ENCODE data around the gene CCDC88C.

CCDC88C gene

GRCh38 chr14:91289464-91289863, 128.2 kb downstream of the CCDC88C start:
- ChIA-PET POLR2A (no interaction called here), CTCF (interaction anchor here (0.7 to 20.6 kb wide), 4 partner anchors 25 to 387 kb away, joined by 3 to 824 read pairs (median 8); no protein-coding TSS in a partner anchor)
- no peak for DNase-seq (ENCODE audit: low read depth, low spot score)
- TF ChIP-seq CTCF (IDR thresholded peaks at IDR 0.05; ENCODE audit: insufficient read depth, low read length, missing control alignments), result no peak
- no peak overlapping the region for H3K4me3 ChIP-seq (ENCODE audit: low read depth, low read length)

- TF ChIP-seq CTCF (IDR thresholded peaks at IDR 0.05; ENCODE audit: insufficient read depth, low read length, missing control alignments), result no peak
- CTCF ChIA-PET, result interaction anchor here (1.0 to 20.6 kb wide), 5 partner anchors 9 to 387 kb away, joined by 3 to 824 read pairs (median 17); no protein-coding TSS in a partner anchor
- no peak overlapping the region for H3K4me3 ChIP-seq (ENCODE audit: low read depth, low read length)
- POLR2A ChIA-PET, result no interaction called here
- DNase-seq (ENCODE audit: low read depth, low spot score), result no peak
Measured at GRCh38 chr14:91288876-91289275, 128.7 kb downstream of the CCDC88C start.

- no peak overlapping the region for H3K4me3 ChIP-seq (ENCODE audit: low read depth, low read length)
- CTCF ChIA-PET, result interaction anchor here (0.6 to 20.6 kb wide), 27 partner anchors 9 to 618 kb away, joined by 3 to 824 read pairs (median 4); no protein-coding TSS in a partner anchor
- POLR2A ChIA-PET, result no interaction called here
- peak; percentile 78 for TF ChIP-seq CTCF (IDR thresholded peaks at IDR 0.05; ENCODE audit: insufficient read depth, low read length, missing control alignments)
- no peak for DNase-seq (ENCODE audit: low read depth, low spot score)
Measured at GRCh38 chr14:91286530-91286937, 131.1 kb downstream of the CCDC88C start.

- H3K4me3 ChIP-seq (ENCODE audit: low read depth, low read length), result no peak overlapping the region
- CTCF ChIA-PET, result interaction anchor here (0.6 to 20.6 kb wide), 20 partner anchors 7 to 385 kb away, joined by 3 to 824 read pairs (median 5); no protein-coding TSS in a partner anchor
- POLR2A ChIA-PET, result no interaction called here
- DNase-seq (ENCODE audit: low read depth, low spot score), result no peak
- no peak for TF ChIP-seq CTCF (IDR thresholded peaks at IDR 0.05; ENCODE audit: insufficient read depth, low read length, missing control alignments)
Measured at GRCh38 chr14:91284791-91285548, 132.7 kb downstream of the CCDC88C start.

GRCh38 chr14:91284146-91284790, 133.4 kb downstream of the CCDC88C start:
- ChIA-PET POLR2A (interaction anchor here (0.9 kb wide), 1 partner anchor 41 kb away, joined by 4 read pairs; no protein-coding TSS in a partner anchor), CTCF (interaction anchor here (1.0 to 20.6 kb wide), 9 partner anchors 20 to 382 kb away, joined by 3 to 824 read pairs (median 6); no protein-coding TSS in a partner anchor)
- TF ChIP-seq CTCF (IDR thresholded peaks at IDR 0.05; ENCODE audit: insufficient read depth, low read length, missing control alignments), result no peak
- DNase-seq (ENCODE audit: low read depth, low spot score), result peak; percentile 47
- H3K4me3 ChIP-seq (ENCODE audit: low read depth, low read length), result no peak overlapping the region

- H3K4me3 ChIP-seq (ENCODE audit: low read depth, low read length), result no peak overlapping the region
- TF ChIP-seq CTCF (IDR thresholded peaks at IDR 0.05; ENCODE audit: insufficient read depth, low read length, missing control alignments), result no peak
- CTCF ChIA-PET, result interaction anchor here (1.0 to 20.6 kb wide), 6 partner anchors 20 to 381 kb away, joined by 3 to 824 read pairs (median 26); no protein-coding TSS in a partner anchor
- POLR2A ChIA-PET, result interaction anchor here (0.9 kb wide), 1 partner anchor 40 kb away, joined by 4 read pairs; no protein-coding TSS in a partner anchor
- DNase-seq (ENCODE audit: low read depth, low spot score), result no peak
Measured at GRCh38 chr14:91283666-91284065, 134.0 kb downstream of the CCDC88C start.

All from AG04449 (cell line).